Left lung (tissue), 10 donors: ENCODE measurements around the gene CLDN19. TPM values are rescaled to one million over a fixed set of nuclear protein-coding genes. Genes with fewer than 3 reads are reported as not detected.

Experiments used
- ATAC-seq: fragments of 200-7000 bp; cut with Tn5 transposase; one replicate; pipeline ENCODE4 v1.9.1; 2020; ENCODE audit warnings: moderate library complexity
- DNase-seq, 4 donors: peaks; one replicate each; pipeline ENCODE4 v3.0.0-alpha.2; 2013 to 2020
- H3K27ac ChIP-seq, 2 donors: fragments of 200-600 bp; sonication (generic) in 1 of 2; one replicate each; pipeline versions ENCODE4 v1.5.0 to v1.8.0; 2020 to 2021
- H3K27me3 ChIP-seq, 2 donors: fragments of 200-600 bp; sonication (generic) in 1 of 2; one replicate each; pipeline versions ENCODE4 v1.5.0 to v1.8.0; 2020 to 2021
- H3K36me3 ChIP-seq, 2 donors: fragments of 200-600 bp; sonication (generic) in 1 of 2; one replicate each; pipeline versions ENCODE4 v1.5.0 to v1.8.0; 2020 to 2021
- H3K4me1 ChIP-seq, 2 donors: fragments of 200-600 bp; one replicate each; pipeline ENCODE4 v1.8.0; 2021
- H3K4me3 ChIP-seq, 2 donors: fragments of 200-600 bp; sonication (generic) in 1 of 2; one replicate each; pipeline versions ENCODE4 v1.5.0 to v1.8.0; 2020 to 2021; ENCODE audit warnings: mild to moderate bottlenecking in 1 of 2
- H3K9me3 ChIP-seq, 2 donors: fragments of 200-600 bp; sonication (generic) in 1 of 2; one replicate each; pipeline versions ENCODE4 v1.5.0 to v1.8.0; 2020 to 2021
- intact Hi-C, 2 donors: fragments of 100-400 bp; cut with DNase I; formaldehyde crosslinking; loops; one replicate each; pipeline versions ENCODE4 v1.11.2 to v1.14.2; 2022
- polyA plus RNA-seq, 6 donors: library from polyadenylated mRNA; unstranded; fragments of 120-200 nt; gene quantifications; one replicate each; pipeline ENCODE4 v1.2.1, GENCODE V29; 2013; ENCODE audit not compliant: insufficient read length in 6 of 6
- total RNA-seq, 2 donors: library from RNA; stranded (reverse); fragmentation: NEBNext Ultra II Directional; extraction: Animal tissue kit (Norgen Biotek cat#: 25700); gene quantifications; one replicate each; pipeline ENCODE4 v1.2.1, GENCODE V29; 2021
- TF ChIP-seq, protein P1 (sequence below), 2 donors: fragments of 200-600 bp; sonication (generic) in 1 of 2; IDR thresholded peaks; one replicate each; pipeline versions ENCODE4 v1.5.0 to v1.8.0; 2021; ENCODE audit warnings: antibody characterized with exemption in 2 of 2
- donor health status: DM: no; HTN: yes; CAD: no.
- donor health status: DM: no; HTN: no; CAD: no.

CLDN19 gene
- total and polyA plus RNA-seq, 8 donors, result 16.5 to 24.1 (median 21.0) TPM; not detected in 2

DNA sequence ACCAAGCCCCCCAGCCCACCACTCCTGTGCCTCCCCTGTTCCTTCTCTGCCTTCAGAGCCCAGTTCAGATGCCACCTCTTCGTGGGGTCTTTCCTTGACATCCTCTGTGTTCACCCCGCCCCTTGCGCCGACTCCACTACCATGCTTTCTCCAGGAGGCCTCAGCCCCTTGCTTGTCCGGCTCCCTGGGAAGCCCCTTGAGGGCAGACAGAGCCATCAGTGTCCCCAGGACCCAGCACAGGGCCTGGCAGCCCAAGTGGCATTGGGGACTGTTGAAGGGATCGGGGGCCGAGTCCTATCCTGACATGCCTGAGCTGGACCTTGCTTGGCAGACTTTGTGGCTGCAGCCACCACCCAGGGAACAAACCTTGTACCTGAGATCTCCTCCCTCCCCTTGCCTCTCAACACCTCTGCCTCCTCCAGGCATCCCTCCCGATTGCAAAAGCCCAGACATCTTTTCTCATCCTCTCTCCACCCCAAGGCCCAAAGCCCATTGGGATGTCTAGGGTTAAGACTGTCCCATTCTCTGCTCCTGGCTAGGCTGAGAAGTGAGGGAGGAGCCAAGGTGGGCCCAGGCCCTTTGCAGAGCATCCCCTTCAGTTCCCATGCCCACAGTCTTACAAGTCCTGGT lies 3.4 kb downstream of the CLDN19 start:
- Histone ChIP-seq H3K4me1 (peaks cover 0 to 6% of the 10 kb centered on the region in 2 donors), H3K27ac (no peak overlapping the region), H3K36me3 (no peaks in the 10 kb centered on the region), H3K4me3 (no peak overlapping the region), H3K27me3 (peaks cover 0 to 5% of the 10 kb centered on the region in 2 donors), H3K9me3 (no peaks in the 10 kb centered on the region)
- no peak for DNase-seq
- no peak for ATAC-seq
- intact Hi-C loops, result no loop called here
- TF ChIP-seq, protein P1, sequence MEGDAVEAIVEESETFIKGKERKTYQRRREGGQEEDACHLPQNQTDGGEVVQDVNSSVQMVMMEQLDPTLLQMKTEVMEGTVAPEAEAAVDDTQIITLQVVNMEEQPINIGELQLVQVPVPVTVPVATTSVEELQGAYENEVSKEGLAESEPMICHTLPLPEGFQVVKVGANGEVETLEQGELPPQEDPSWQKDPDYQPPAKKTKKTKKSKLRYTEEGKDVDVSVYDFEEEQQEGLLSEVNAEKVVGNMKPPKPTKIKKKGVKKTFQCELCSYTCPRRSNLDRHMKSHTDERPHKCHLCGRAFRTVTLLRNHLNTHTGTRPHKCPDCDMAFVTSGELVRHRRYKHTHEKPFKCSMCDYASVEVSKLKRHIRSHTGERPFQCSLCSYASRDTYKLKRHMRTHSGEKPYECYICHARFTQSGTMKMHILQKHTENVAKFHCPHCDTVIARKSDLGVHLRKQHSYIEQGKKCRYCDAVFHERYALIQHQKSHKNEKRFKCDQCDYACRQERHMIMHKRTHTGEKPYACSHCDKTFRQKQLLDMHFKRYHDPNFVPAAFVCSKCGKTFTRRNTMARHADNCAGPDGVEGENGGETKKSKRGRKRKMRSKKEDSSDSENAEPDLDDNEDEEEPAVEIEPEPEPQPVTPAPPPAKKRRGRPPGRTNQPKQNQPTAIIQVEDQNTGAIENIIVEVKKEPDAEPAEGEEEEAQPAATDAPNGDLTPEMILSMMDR (IDR thresholded peaks at IDR 0.05), result no peak

DNA sequence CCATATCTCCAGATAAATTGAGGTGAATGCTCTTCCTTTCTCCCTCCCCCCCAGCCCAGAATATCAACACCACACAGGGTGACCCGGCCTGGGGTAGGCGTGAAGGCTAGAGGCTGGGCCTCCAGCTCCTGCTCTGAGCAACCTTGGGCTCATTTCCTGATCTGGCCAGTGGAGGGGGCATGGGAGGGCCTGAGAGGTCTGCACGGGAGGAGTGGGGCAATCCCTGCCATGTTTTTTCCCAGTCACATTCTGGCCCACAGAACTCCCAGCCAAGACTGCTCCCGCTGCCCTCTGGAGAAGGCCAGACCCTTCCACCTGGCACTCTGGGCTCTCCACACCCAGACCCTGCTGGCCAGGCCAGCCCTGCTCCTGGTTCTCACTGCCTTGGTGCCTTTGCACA lies 3.9 kb downstream of the CLDN19 start:
- intact Hi-C loops, result no loop called here
- TF ChIP-seq, protein P1 (IDR thresholded peaks at IDR 0.05), result no peak
- peak; percentile 29 for ATAC-seq

DNA sequence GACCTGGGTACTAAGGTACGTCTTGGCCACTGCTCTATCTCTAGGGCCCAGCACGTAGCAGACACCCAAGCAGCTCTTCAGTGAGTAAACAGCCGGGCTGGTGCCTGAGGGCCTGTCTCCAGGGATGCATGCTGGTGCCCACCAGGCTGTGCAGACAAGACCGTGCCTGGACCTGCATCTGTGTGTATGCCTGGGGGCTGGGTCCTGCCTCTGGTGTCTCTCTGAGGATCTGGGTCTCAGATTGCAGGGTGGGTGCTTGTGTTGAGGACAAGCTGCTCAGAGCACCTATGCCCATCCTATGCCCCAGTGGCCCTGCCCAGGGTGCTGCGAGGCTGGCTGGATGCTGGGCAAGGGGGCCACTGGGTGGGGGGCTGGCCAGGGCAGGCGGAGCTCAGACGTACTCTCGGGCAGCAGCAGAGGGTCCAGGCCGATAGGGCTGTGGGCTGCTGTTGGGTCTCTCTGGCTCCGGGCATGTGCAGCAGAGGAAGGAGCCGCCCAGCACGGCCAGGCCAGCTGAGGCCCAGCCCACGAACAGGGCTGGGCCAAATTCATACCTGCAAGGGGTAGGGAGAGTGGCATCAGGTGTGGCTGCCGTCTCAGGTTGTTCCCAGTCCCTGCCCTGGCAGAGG lies 4.4 kb downstream of the CLDN19 start:
- intact Hi-C loops, result no loop called here
- ATAC-seq (no peak), DNase-seq (no peak)
- H3K4me1 ChIP-seq, result peaks cover 0 to 6% of the 10 kb centered on the region in 2 donors
- TF ChIP-seq, protein P1 (IDR thresholded peaks at IDR 0.05), result no peak
- no peaks in the 10 kb centered on the region for H3K9me3 ChIP-seq
- no peak overlapping the region for H3K4me3 ChIP-seq
- no peak overlapping the region for H3K27ac ChIP-seq
- peaks cover 0 to 5% of the 10 kb centered on the region in 2 donors for H3K27me3 ChIP-seq
- no peaks in the 10 kb centered on the region for H3K36me3 ChIP-seq

More for the DNA sequence above, 3.9 kb downstream of the CLDN19 start:
- H3K36me3 ChIP-seq, result no peaks in the 10 kb centered on the region
- H3K9me3 ChIP-seq, result no peaks in the 10 kb centered on the region
- no peak overlapping the region for H3K27ac ChIP-seq
- H3K4me3 ChIP-seq, result no peak overlapping the region
- peaks cover 0 to 6% of the 10 kb centered on the region in 2 donors for H3K4me1 ChIP-seq
- DNase-seq, result no peak
- H3K27me3 ChIP-seq, result peaks cover 0 to 5% of the 10 kb centered on the region in 2 donors

DNA sequence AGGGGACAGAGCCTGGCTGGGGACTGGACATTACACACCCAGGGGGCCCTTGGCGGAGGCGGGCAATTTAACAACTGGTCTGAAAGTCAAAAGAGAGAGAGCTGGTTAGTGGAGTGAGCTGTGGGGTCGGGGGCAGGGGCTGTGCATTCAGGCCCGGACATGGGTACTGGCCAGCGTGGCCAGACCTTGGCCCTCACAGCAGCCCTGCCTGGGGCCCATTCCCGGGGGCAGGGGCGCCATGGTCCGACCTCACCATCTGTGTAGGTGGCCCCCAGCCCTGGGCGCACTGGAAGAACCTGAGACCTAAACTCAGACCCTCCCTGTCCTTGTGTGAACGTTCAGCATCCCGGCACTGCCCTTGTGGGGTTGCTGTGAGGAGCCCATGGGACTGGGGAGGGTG lies 5.0 kb downstream of the CLDN19 start:
- Histone ChIP-seq H3K36me3 (no peaks in the 10 kb centered on the region), H3K9me3 (no peaks in the 10 kb centered on the region), H3K27me3 (peaks cover 0 to 3% of the 10 kb centered on the region in 2 donors), H3K4me1 (peaks cover 0 to 6% of the 10 kb centered on the region in 2 donors), H3K27ac (no peak overlapping the region), H3K4me3 (no peak overlapping the region)
- intact Hi-C loops, result no loop called here
- DNase-seq (no peak), ATAC-seq (no peak)
- TF ChIP-seq, protein P1 (IDR thresholded peaks at IDR 0.05), result no peak

DNA sequence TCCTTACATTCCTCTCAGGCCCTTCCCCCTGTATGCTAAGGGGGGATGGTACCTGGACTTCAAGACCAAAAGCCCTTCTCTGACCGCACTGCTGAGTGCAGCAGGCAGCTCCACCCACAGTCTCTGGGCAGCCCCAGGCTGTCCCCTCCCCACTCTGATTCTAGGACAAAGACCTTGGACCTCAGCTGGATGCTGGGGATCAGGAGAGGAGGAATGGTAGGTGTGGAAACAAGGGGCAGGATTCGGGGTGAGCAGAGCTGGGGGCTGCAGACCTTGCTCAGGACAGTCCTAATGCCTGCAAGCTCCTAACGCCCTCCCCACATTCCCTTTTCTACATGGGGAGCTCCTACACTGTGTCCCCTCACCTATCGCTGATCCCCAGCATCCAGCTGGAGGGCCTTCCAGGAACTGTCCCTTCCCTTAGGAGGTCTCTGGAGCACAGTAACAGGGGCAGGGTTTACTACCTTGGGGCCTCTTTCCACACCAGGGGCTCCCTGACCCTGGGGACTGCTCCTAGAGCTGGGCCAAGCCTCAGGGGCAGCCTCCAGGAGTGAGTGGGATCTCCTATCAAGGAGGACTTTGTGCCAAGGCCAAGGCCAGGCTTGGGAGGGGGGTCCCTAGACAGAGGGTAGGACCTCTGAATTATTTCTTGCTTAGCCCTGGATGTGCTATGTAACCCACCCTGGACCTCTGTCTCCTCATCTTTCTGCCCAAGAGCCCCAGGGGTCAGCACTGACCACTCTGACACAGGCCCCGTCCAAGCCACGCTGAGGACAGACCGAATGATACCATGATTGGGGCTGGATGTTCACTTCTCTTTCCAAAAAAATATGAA lies 5.6 kb downstream of the CLDN19 start:
- Histone ChIP-seq H3K27me3 (no peaks in the 10 kb centered on the region), H3K4me3 (no peak overlapping the region), H3K4me1 (peaks cover 0 to 6% of the 10 kb centered on the region in 2 donors), H3K27ac (no peak overlapping the region), H3K36me3 (no peaks in the 10 kb centered on the region), H3K9me3 (no peaks in the 10 kb centered on the region)
- no peak for ATAC-seq
- no peak for DNase-seq
- TF ChIP-seq, protein P1 (IDR thresholded peaks at IDR 0.05), result no peak
- intact Hi-C loops, result no loop called here
